ENCODE data around the gene MAN1C1. TPM values are rescaled to one million over a fixed set of nuclear protein-coding genes. Genes with fewer than 3 reads are reported as not detected.

The MAN1C1 gene
- total RNA-seq, 1 experiment from 2014 or later: 9.3 TPM

GRCh38 chr1:25729045-25729444, 112.5 kb downstream of the MAN1C1 start:
- H3K14ac ChIP-seq (ENCODE audit: insufficient read depth, low read length): no peak overlapping the region
- H2BK12ac ChIP-seq (ENCODE audit: insufficient read length, low read depth, low read length): no peak overlapping the region
- DNase-seq: no peak
- H3K27me3 ChIP-seq (ENCODE audit: insufficient read depth, low read length): no peaks in the 10 kb centered on the region
- H4K91ac ChIP-seq (ENCODE audit: insufficient read length, low read depth, low read length): no peak overlapping the region
- no peak overlapping the region for H3K4me3 Mint-ChIP-seq
- H3K79me1 ChIP-seq (ENCODE audit: insufficient read depth, low read depth, low read length, poor library complexity, severe bottlenecking): no peaks in the 10 kb centered on the region
- no peak overlapping the region for H2BK5ac ChIP-seq (ENCODE audit: insufficient read length, low read length)
- no peak overlapping the region for H3K56ac ChIP-seq (ENCODE audit: insufficient read length, low read depth, low read length)
- no peaks in the 10 kb centered on the region for H3K9me3 ChIP-seq (ENCODE audit: control insufficient read depth, low read depth, low read length)
- no peak overlapping the region for H3K23ac ChIP-seq (ENCODE audit: insufficient read length, low read depth, low read length)
- no peaks in the 10 kb centered on the region for H3K36me3 Mint-ChIP-seq (ENCODE audit: insufficient read depth in 1 of 3, low read depth in 3 of 3)
- H3K9ac ChIP-seq (ENCODE audit: extremely low read depth, insufficient read length, low read length): no peak overlapping the region
- H3K18ac ChIP-seq (ENCODE audit: insufficient read length, low read depth, low read length): no peak overlapping the region
- H4K5ac ChIP-seq (ENCODE audit: insufficient read length, low read depth, low read length): no peak overlapping the region
- no peak overlapping the region for H3K4ac ChIP-seq (ENCODE audit: low read depth, low read length)
- no peak overlapping the region for H3K4me2 ChIP-seq (ENCODE audit: insufficient read depth, insufficient read length, low read length)
- H3K9me3 Mint-ChIP-seq: no peaks in the 10 kb centered on the region
- no peak overlapping the region for H2BK20ac ChIP-seq (ENCODE audit: low read depth, low read length, poor library complexity, severe bottlenecking)
- no peak overlapping the region for H3K27ac ChIP-seq (ENCODE audit: insufficient read length, low read depth, low read length)
- TF ChIP-seq CTCF (conservative IDR thresholded peaks at IDR 0.05): no peak
- H3K27ac Mint-ChIP-seq: no peak overlapping the region
- H3K27me3 Mint-ChIP-seq (ENCODE audit: low read depth): peaks cover 2% of the 10 kb centered on the region
- H2AK5ac ChIP-seq (ENCODE audit: insufficient read length, low read length): no peak overlapping the region
- H3T11ph ChIP-seq (ENCODE audit: low read length): no peak overlapping the region
- no peaks in the 10 kb centered on the region for H3K79me2 ChIP-seq (ENCODE audit: insufficient read depth, low read length)
- H3K4me1 Mint-ChIP-seq: peaks cover 43 to 47% of the 10 kb centered on the region in 2 experiments
- no peak overlapping the region for H2BK15ac ChIP-seq (ENCODE audit: low read depth, low read length)
- no peaks in the 10 kb centered on the region for H4K20me1 ChIP-seq (ENCODE audit: control insufficient read depth, insufficient read depth, insufficient read length)
- H3K4me1 ChIP-seq (ENCODE audit: insufficient read depth, low read length): peaks cover 3% of the 10 kb centered on the region; the same call in 1 of the 2 replicates
- no peak overlapping the region for H2BK120ac ChIP-seq (ENCODE audit: low read depth, low read length, poor library complexity, severe bottlenecking)
- no peak overlapping the region for H4K8ac ChIP-seq (replicated peaks; ENCODE audit: insufficient read length, low read depth, low read length)
- no CpG with 5 or more reads among the region's 4 CpGs for WGBS (ENCODE audit: extremely low coverage, insufficient read length, low lambda C conversion rate)
- no peaks in the 10 kb centered on the region for H3K23me2 ChIP-seq (ENCODE audit: insufficient read length, low read depth, low read length, poor library complexity, severe bottlenecking)
- H2AFZ ChIP-seq (ENCODE audit: low read length): no peak overlapping the region
